HL-60 (cell line): Measurements from ENCODE around the gene KIF5A.

Experiments used
- CTCF ChIP-seq: IDR thresholded peaks from one replicate; pipeline ENCODE4 v1.5.1; 2011; ENCODE audit warnings: low read length, control low read depth, inconsistent platforms; ENCODE audit not compliant: insufficient read depth
- GABPA ChIP-seq: IDR thresholded peaks from 2 replicates; pipeline ENCODE4 v1.6.1; 2012; ENCODE audit warnings: low read depth

- TF ChIP-seq GABPA (no peak), CTCF (no peak)
Observed at GRCh38 chr12:57515934-57516541, 33.8 kb upstream of the KIF5A start.
